GM21529 (cell line): ENCODE data around the gene NABP1.

Experiments
- ATAC-seq: cut with Tn5 transposase; IDR thresholded peaks from one replicate; pipeline ENCODE4 v1.9.1; 2021; ENCODE audit not compliant: unreplicated experiment

NABP1 gene

GRCh38 chr2:191703079-191703725, 25.3 kb downstream of the NABP1 start:
- no peak for ATAC-seq

- no peak for ATAC-seq
Observed at GRCh38 chr2:191705084-191705483, 27.1 kb downstream of the NABP1 start.

GRCh38 chr2:191705701-191706100, 27.8 kb downstream of the NABP1 start:
- no peak for ATAC-seq

- no peak for ATAC-seq
Observed at GRCh38 chr2:191706791-191707190, 28.9 kb downstream of the NABP1 start.

- no peak for ATAC-seq
Observed at GRCh38 chr2:191707542-191707941, 29.6 kb downstream of the NABP1 start.

- no peak for ATAC-seq
Observed at GRCh38 chr2:191710411-191710900, 32.5 kb downstream of the NABP1 start.

- no peak for ATAC-seq
Observed at GRCh38 chr2:191711621-191712020, 33.7 kb downstream of the NABP1 start.

- ATAC-seq, result peak; percentile 48
Observed at GRCh38 chr2:191713837-191714236, 35.9 kb downstream of the NABP1 start.

GRCh38 chr2:191714925-191715324, 37.0 kb downstream of the NABP1 start:
- no peak for ATAC-seq

GRCh38 chr2:191715471-191715870, 37.5 kb downstream of the NABP1 start:
- ATAC-seq, result no peak

GRCh38 chr2:191719261-191719660, 41.3 kb downstream of the NABP1 start:
- no peak for ATAC-seq

- ATAC-seq, result no peak
Observed at GRCh38 chr2:191719938-191720337, 42.0 kb downstream of the NABP1 start.

- ATAC-seq, result no peak
Observed at GRCh38 chr2:191721331-191721730, 43.4 kb downstream of the NABP1 start.

- ATAC-seq, result peak; percentile 71
Observed at GRCh38 chr2:191724015-191724414, 46.1 kb downstream of the NABP1 start.

GRCh38 chr2:191728750-191729624, 51.1 kb downstream of the NABP1 start:
- peak; percentile 53 for ATAC-seq

GRCh38 chr2:191730263-191730662, 52.3 kb downstream of the NABP1 start:
- no peak for ATAC-seq
